Activated T-cell treated with anti-CD3 and anti-CD28 coated beads, Interleukin-2, amount 50 U/mL, for 72 hours (primary cell): ENCODE results near the gene SOX8. TPM values are rescaled to one million over a fixed set of nuclear protein-coding genes. Genes with fewer than 3 reads are reported as not detected.

Experiments
- ATAC-seq, 2 donors: fragments of 150-1000 bp; cut with Tn5 transposase; replicated peaks in 1 of 2; 2 replicates each; pipeline ENCODE4 v1.10.0; 2021; ENCODE audit warnings: moderate library complexity in 2 of 2, mild to moderate bottlenecking in 1 of 2
- DNase-seq, 2 donors: peaks; one replicate each; pipeline ENCODE4 v3.0.0; 2021 to 2022; ENCODE audit warnings: mixed read lengths in 1 of 2
- H3K27ac Mint-ChIP-seq: one replicate; pipeline ENCODE4 v1.8.0; 2022; ENCODE audit warnings: mild to moderate bottlenecking, moderate library complexity, mixed read lengths
- H3K27me3 Mint-ChIP-seq: one replicate; pipeline ENCODE4 v1.8.0; 2022; ENCODE audit warnings: low read depth, mixed read lengths
- H3K36me3 Mint-ChIP-seq, 2 donors: one replicate each; pipeline ENCODE4 v1.8.0; 2022; ENCODE audit warnings: mixed read lengths in 2 of 2, mild to moderate bottlenecking in 1 of 2; ENCODE audit not compliant: insufficient read depth in 2 of 2
- H3K4me1 Mint-ChIP-seq: one replicate; pipeline ENCODE4 v1.8.0; 2022; ENCODE audit warnings: low read depth, mixed read lengths
- H3K4me3 Mint-ChIP-seq, 2 donors: one replicate each; pipeline ENCODE4 v1.8.0; 2022; ENCODE audit warnings: mild to moderate bottlenecking in 2 of 2, mixed read lengths in 2 of 2, moderate library complexity in 2 of 2
- H3K9me3 Mint-ChIP-seq, 2 donors: one replicate each; pipeline ENCODE4 v1.8.0; 2022; ENCODE audit warnings: mixed read lengths in 2 of 2
- total RNA-seq, 2 donors: library from RNA; stranded (reverse); gene quantifications; one replicate each; pipeline ENCODE4 v1.2.3, GENCODE V29; 2022

SOX8 gene
- total RNA-seq, 2 donors from 2014 or later: 1.8 to 2.1 TPM

DNA sequence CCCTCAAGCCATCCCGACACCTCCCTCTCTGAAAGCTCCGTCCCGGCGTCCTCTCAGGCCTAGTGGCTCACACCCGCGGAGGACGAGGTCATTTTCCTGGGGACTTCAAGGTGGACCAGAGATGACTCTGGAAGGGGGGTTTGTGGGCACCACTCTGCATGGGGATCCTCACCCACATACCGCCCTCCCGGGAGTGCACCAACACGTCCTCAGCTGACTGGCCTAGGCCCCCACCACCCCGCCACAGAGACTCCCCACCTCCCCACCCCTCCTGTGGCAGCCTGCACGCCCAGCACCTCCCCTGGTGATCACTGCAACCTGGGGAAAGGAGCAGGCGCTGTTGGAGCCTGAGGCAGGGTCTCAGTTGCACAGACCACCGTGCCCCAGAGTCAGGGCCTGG is 2.4 kb upstream of the SOX8 start:
- Mint-ChIP-seq H3K27me3 (no peaks in the 10 kb centered on the region), H3K27ac (no peak overlapping the region), H3K36me3 (no peaks in the 10 kb centered on the region), H3K4me1 (peaks cover 7% of the 10 kb centered on the region), H3K4me3 (no peak overlapping the region), H3K9me3 (no peaks in the 10 kb centered on the region)
- no peak for DNase-seq
- ATAC-seq: no peak

DNA sequence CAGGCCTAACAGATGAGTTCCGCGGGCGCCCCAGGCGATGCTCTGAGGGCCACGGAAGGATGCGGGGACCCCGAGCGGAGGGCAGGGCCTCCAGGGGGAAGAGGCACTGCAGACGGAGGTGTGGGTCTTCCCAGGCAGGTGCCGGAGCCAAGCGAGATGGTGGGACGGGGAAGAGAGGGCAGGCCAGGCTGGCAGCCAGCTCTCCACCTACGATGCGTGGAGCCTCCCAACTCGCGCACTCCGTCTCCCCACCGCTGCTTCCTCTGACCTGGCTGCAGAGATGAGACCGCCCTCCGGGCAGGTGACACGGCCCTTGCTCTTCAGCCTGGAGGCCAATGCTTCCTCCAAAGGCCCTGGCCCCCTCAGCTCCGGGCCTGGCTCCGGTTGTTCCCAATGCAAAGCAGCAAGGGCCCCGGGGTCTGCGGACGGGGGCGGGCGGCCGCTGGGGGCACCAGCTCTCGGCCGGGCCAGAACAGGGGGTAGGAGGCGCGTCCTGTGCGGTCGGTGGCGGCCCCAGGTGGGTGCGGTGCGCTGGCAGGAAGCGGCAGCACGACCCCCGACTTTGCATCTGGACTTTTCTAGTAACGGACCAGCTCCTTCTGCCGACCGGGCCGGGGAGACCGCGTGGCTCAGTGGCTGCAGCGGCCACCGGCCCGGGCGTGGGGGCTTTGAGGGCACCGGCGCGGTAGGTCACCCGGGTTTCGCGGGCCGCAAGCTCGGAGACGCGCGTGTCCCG is 1.5 kb upstream of the SOX8 start:
- Mint-ChIP-seq H3K4me3 (peak overlapping the region; percentile 23 to 52), H3K27me3 (no peaks in the 10 kb centered on the region)
- no peak for ATAC-seq

GRCh38 chr16:980595-980854 is 1.0 kb upstream of the SOX8 start:
- H3K27ac Mint-ChIP-seq: no peak overlapping the region
- no peak for DNase-seq
- no peaks in the 10 kb centered on the region for H3K27me3 Mint-ChIP-seq
- no peaks in the 10 kb centered on the region for H3K9me3 Mint-ChIP-seq
- peaks cover 7% of the 10 kb centered on the region for H3K4me1 Mint-ChIP-seq
- no peak overlapping the region for H3K4me3 Mint-ChIP-seq
- ATAC-seq: no peak
- no peaks in the 10 kb centered on the region for H3K36me3 Mint-ChIP-seq

More for the DNA sequence above, 1.5 kb upstream of the SOX8 start:
- no peak overlapping the region for H3K27ac Mint-ChIP-seq
- no peaks in the 10 kb centered on the region for H3K36me3 Mint-ChIP-seq
- no peak for DNase-seq
- peaks cover 7% of the 10 kb centered on the region for H3K4me1 Mint-ChIP-seq
- H3K9me3 Mint-ChIP-seq: no peaks in the 10 kb centered on the region

DNA sequence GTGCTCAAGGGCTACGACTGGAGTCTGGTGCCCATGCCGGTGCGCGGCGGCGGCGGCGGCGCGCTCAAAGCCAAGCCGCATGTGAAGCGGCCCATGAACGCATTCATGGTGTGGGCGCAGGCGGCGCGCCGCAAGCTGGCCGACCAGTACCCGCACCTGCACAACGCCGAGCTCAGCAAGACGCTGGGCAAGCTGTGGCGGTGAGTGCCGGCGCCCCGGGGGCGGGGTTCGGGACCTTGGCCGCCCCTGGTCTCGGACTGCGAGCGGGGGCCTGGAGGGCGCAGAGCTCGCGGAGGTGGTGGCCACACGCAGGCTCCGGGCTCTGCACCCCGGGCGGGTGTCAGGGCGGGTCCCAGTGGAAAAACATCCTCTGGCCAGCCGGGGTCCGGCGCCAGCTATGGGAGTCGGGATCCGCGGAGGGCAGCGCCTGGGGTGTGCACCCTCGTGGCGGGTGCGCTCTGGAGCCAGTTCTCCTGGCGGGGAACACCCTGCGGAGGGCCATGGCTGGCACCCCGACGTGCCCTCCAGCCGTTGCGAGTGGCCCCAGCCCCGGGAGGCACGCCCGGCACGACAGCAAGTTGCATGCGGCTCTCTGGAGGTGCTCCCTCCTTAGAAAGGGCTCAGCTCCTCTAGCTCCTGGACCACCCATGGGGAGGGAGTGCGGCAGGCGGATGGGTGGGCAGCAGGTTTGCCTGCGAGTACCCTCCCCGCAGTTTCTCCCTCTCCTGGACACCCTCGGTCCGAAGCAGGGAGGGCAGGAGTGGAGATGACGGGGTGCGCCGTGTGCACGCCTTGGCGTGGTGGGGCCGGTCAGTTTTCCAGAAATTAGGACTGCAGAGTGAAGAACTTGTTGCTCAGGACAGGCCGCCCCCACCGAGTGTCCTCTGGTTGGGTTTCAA is 824 bp downstream of the SOX8 start:
- DNase-seq (peak in 1 of 2 donors; percentile 38), ATAC-seq (peak; percentile 11 to 18)
- Mint-ChIP-seq H3K36me3 (no peaks in the 10 kb centered on the region), H3K4me3 (peak overlapping the region; percentile 51 to 64), H3K9me3 (no peaks in the 10 kb centered on the region), H3K4me1 (peaks cover 13% of the 10 kb centered on the region), H3K27ac (no peak overlapping the region), H3K27me3 (no peaks in the 10 kb centered on the region)

- H3K9me3 Mint-ChIP-seq: no peaks in the 10 kb centered on the region
- no peaks in the 10 kb centered on the region for H3K36me3 Mint-ChIP-seq
- DNase-seq: no peak
- peak overlapping the region; percentile 51 to 64 for H3K4me3 Mint-ChIP-seq
- no peak overlapping the region for H3K27ac Mint-ChIP-seq
- H3K4me1 Mint-ChIP-seq: peaks cover 13% of the 10 kb centered on the region
- ATAC-seq: no peak
- H3K27me3 Mint-ChIP-seq: no peaks in the 10 kb centered on the region
These were observed 1.8 kb downstream of the SOX8 start for GRCh38 chr16:983044-984030.

DNA sequence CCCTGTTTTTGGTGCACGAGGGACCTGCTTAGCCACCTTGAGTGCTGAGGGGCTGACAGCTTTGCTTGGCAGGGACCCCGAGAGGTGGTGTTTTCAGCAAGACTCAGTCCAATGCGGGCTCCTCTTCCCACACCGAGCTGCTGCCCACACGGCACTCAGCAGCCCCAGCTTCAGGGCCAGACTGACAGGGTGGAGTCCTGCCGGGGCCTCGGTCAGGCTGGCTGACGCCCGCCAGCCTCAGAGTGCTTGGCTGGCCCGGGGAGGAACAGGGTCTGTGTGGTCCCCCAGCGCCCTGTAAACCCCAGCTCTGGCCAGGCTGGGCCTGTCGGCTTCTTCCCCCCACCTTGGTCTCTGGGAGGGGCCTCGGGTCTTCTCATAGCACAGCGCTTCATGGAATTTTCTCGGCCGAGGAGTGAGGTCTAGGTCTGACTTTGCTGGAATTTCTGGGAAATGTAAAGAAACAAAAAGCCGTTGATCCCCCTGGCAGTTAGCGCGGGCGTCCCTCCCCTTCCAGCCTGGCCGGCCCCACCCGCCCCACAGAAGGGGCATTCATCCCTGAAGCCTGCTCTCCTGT is 2.6 kb downstream of the SOX8 start:
- Mint-ChIP-seq H3K4me1 (peaks cover 13% of the 10 kb centered on the region), H3K27ac (no peak overlapping the region), H3K27me3 (no peaks in the 10 kb centered on the region), H3K4me3 (no peak overlapping the region), H3K36me3 (no peaks in the 10 kb centered on the region), H3K9me3 (no peaks in the 10 kb centered on the region)
- ATAC-seq: no peak
- no peak for DNase-seq

DNA sequence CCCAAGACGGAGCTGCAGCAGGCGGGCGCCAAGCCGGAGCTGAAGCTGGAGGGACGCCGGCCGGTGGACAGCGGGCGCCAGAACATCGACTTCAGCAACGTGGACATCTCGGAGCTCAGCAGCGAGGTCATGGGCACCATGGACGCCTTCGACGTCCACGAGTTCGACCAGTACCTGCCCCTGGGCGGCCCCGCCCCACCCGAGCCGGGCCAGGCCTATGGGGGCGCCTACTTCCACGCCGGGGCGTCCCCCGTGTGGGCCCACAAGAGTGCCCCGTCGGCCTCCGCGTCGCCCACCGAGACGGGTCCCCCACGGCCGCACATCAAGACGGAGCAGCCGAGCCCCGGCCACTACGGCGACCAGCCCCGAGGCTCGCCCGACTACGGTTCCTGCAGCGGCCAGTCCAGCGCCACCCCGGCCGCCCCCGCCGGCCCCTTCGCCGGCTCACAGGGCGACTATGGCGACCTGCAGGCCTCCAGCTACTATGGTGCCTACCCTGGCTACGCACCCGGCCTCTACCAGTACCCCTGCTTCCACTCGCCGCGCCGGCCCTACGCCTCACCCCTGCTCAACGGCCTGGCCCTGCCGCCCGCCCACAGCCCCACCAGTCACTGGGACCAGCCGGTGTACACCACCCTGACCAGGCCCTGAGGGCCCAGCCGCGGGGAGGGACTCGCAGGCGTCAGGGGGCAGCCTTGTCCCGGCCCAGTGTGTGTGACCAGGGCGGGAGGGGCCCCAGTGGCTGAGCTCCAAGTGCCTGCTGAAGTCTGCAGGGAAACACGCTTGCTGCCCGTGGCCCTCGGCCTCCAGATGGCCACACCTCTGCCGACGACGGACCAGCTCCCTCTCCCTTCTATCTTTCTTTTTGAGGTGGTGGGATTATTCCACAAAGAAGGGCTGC is 3.4 kb downstream of the SOX8 start:
- no peak overlapping the region for H3K4me3 Mint-ChIP-seq
- no peak for DNase-seq
- peaks cover 13% of the 10 kb centered on the region for H3K4me1 Mint-ChIP-seq
- no peaks in the 10 kb centered on the region for H3K9me3 Mint-ChIP-seq
- no peaks in the 10 kb centered on the region for H3K27me3 Mint-ChIP-seq
- ATAC-seq: no peak
- no peaks in the 10 kb centered on the region for H3K36me3 Mint-ChIP-seq
- H3K27ac Mint-ChIP-seq: no peak overlapping the region

DNA sequence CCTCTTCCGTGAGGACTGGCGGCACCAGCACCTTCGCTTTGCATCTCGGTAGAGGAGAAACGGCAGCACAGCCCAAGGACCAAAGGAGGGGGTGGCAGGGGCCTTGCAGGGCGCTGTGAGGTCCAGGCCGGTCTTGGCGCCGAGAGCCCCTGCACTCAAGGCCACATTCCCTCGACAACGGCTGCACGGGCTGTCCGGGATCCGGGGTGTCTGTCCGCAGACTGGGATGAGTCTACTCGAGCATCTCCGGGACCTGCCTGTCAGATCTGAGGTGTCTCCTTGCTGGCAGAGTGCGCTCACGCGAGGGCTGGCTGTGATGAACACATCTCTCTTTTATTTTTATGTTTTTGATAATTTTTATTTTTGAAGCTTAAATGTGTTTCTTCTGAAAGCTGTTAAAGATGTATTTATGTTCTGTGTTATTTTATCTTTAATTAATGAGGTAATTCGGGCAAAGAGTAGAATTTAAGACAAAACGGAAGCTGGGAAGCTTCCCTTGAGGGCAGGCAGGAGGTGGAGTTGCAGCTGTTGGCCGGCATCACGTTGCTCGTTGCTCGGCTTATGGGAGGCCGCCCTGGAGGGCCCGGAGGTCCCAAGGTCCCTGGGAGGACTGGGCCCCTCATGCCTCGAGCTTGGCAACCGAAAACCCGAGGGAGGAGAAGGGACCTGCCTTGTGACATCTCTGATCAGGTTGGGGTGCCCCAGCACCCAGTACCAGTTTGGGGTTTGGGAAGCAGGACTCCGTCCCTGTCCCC is 4.3 kb downstream of the SOX8 start:
- H3K36me3 Mint-ChIP-seq: no peaks in the 10 kb centered on the region
- H3K27me3 Mint-ChIP-seq: no peaks in the 10 kb centered on the region
- no peak overlapping the region for H3K27ac Mint-ChIP-seq
- H3K4me1 Mint-ChIP-seq: peaks cover 13% of the 10 kb centered on the region
- ATAC-seq (peak in 1 of 2 donors; percentile 10), DNase-seq (no peak)
- H3K9me3 Mint-ChIP-seq: no peaks in the 10 kb centered on the region
- no peak overlapping the region for H3K4me3 Mint-ChIP-seq

DNA sequence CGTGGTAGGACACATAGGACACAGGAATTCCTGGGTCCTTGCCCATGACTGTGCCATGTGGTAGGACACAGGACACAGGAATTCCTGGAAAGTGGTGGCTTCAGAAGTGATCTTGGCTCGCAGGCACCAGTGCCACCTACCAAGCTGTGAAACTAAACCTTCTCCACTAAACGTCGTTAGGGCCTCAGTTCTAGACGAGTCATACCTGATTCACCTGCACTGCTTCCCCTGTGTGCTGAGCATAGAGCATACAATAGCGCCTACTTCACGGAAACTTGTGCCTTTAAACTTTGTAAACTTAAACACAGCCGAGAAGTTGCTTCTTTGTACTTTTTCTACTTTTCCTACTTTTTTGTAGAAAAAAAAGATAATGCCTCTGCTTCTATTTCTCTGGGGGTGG is 4.8 kb downstream of the SOX8 start:
- no peaks in the 10 kb centered on the region for H3K9me3 Mint-ChIP-seq
- H3K27me3 Mint-ChIP-seq: no peaks in the 10 kb centered on the region
- peaks cover 13% of the 10 kb centered on the region for H3K4me1 Mint-ChIP-seq
- no peak overlapping the region for H3K4me3 Mint-ChIP-seq
- ATAC-seq: peak; percentile 49 to 59
- DNase-seq: no peak
- no peaks in the 10 kb centered on the region for H3K36me3 Mint-ChIP-seq
- H3K27ac Mint-ChIP-seq: no peak overlapping the region

DNA sequence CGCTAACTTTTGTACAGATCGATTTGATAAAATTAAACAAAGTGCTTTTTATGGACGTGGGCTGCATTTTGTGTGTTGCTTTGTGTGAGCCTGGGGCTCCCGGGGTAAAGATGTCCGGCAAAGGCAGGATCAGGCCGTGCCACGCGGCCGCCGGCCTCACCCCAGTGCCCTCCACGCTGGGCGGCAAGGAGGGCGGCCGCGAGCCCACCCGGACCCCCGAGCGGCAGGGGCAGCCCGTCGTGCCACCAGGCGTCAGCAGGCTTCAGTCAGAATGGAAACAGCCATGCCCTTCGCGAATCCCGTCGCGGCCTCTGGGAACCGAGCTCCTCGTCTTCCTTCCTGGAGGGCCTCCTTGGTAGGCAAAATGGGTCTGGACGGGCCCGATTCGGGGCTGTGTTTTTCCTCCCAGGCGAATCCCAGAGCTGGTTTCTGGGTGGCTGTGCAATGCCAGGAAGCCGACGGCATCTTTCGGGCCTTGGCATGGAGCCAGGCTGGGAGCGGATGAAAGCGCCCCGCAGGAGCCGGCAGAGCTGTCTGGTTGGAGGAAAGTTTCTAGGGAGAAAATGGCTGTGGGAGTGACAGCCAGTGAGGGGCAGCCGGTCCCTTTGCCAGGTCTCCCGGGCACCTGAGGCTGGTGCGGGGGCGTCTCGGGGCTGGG is 5.5 kb downstream of the SOX8 start:
- Mint-ChIP-seq H3K36me3 (no peaks in the 10 kb centered on the region), H3K27ac (no peak overlapping the region), H3K4me3 (no peak overlapping the region), H3K4me1 (peaks cover 13% of the 10 kb centered on the region), H3K9me3 (no peaks in the 10 kb centered on the region), H3K27me3 (no peaks in the 10 kb centered on the region)
- DNase-seq (no peak), ATAC-seq (no peak)

DNA sequence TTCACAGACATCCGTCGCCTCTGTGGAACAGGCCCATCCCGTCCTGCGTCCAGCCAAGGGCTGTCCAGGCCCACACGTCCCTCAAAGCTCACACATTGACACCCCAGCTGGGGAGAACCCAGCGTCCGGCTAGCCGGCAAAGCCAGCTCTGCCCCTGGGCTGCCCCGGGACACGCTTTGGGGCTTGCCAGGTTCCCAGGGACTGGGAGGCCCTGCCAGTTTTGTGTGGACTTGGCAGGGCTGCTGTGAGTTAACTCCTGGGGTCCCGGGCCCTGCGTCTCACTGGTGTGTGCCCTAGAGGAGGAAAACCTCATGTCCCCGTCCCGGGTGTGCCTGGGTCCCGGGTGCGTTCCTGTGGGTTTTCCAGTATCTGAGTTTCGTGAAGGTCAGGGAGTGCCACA is 6.3 kb downstream of the SOX8 start:
- no peak overlapping the region for H3K27ac Mint-ChIP-seq
- no peak for ATAC-seq
- no peaks in the 10 kb centered on the region for H3K9me3 Mint-ChIP-seq
- no peak overlapping the region for H3K4me3 Mint-ChIP-seq
- no peaks in the 10 kb centered on the region for H3K36me3 Mint-ChIP-seq
- peaks cover 13% of the 10 kb centered on the region for H3K4me1 Mint-ChIP-seq
- no peak for DNase-seq
- no peaks in the 10 kb centered on the region for H3K27me3 Mint-ChIP-seq
